HG03139 (cell line): ENCODE data around the gene PRR5L.
A peak's percentile ranks its signal among the peaks of the same experiment; 100 is the strongest.

Source experiments
- ATAC-seq: cut with Tn5 transposase; IDR thresholded peaks from one replicate; pipeline ENCODE4 v1.9.1; 2021; ENCODE audit not compliant: unreplicated experiment

PRR5L gene

GRCh38 chr11:36431429-36432092 lies 135.5 kb downstream of the PRR5L start:
- no peak for ATAC-seq

- no peak for ATAC-seq
These were observed 136.0 kb downstream of the PRR5L start for GRCh38 chr11:36432093-36432469.

GRCh38 chr11:36432738-36433137 lies 136.7 kb downstream of the PRR5L start:
- ATAC-seq = no peak

- ATAC-seq = no peak
These were observed 140.0 kb downstream of the PRR5L start for GRCh38 chr11:36436064-36436463.

GRCh38 chr11:36436589-36436988 lies 140.5 kb downstream of the PRR5L start:
- no peak for ATAC-seq

GRCh38 chr11:36437413-36437812 lies 141.3 kb downstream of the PRR5L start:
- ATAC-seq = no peak

- ATAC-seq = no peak
These were observed 142.0 kb downstream of the PRR5L start for GRCh38 chr11:36438126-36438525.

GRCh38 chr11:36441610-36442208 lies 145.6 kb downstream of the PRR5L start:
- no peak for ATAC-seq

- ATAC-seq = no peak
These were observed 147.6 kb downstream of the PRR5L start for GRCh38 chr11:36443661-36444060.

- no peak for ATAC-seq
These were observed 150.0 kb downstream of the PRR5L start for GRCh38 chr11:36446135-36446534.

GRCh38 chr11:36447514-36447913 lies 151.4 kb downstream of the PRR5L start:
- no peak for ATAC-seq

- ATAC-seq = no peak
These were observed 151.9 kb downstream of the PRR5L start for GRCh38 chr11:36447947-36448346.

- peak; percentile 18 for ATAC-seq
These were observed 153.5 kb downstream of the PRR5L start for GRCh38 chr11:36449561-36450096.

- peak; percentile 61 for ATAC-seq
These were observed 154.1 kb downstream of the PRR5L start for GRCh38 chr11:36450110-36450572.

GRCh38 chr11:36451045-36451444 lies 155.0 kb downstream of the PRR5L start:
- ATAC-seq = no peak

- ATAC-seq = no peak
These were observed 155.6 kb downstream of the PRR5L start for GRCh38 chr11:36451681-36452080.

GRCh38 chr11:36452236-36452940 lies 156.3 kb downstream of the PRR5L start:
- no peak for ATAC-seq

- ATAC-seq = no peak
These were observed 156.9 kb downstream of the PRR5L start for GRCh38 chr11:36452961-36453360.

- ATAC-seq = no peak
These were observed 157.6 kb downstream of the PRR5L start for GRCh38 chr11:36453678-36454077.

GRCh38 chr11:36454551-36454940 lies 158.5 kb downstream of the PRR5L start:
- no peak for ATAC-seq

- ATAC-seq = no peak
These were observed 159.0 kb downstream of the PRR5L start for GRCh38 chr11:36454941-36455631.
